ENCODE results near the gene SLC6A1. TPM values are rescaled to one million over a fixed set of nuclear protein-coding genes. Genes with fewer than 3 reads are reported as not detected.

The SLC6A1 gene
- total and polyA plus RNA-seq, 4 donors: 16.0 to 71.9 (median 33.8) TPM

- TF ChIP-seq FOXA2 (IDR thresholded peaks at IDR 0.05) (no peak), RAD21 (IDR thresholded peaks at IDR 0.05) (no peak), NR2F2 (IDR thresholded peaks at IDR 0.05) (no peak), FOXA1 (IDR thresholded peaks at IDR 0.05) (no peak), ATF3 (IDR thresholded peaks at IDR 0.05) (no peak), MAX (IDR thresholded peaks at IDR 0.05) (no peak), TAF1 (conservative IDR thresholded peaks at IDR 0.05) (no peak), EGR1 (IDR thresholded peaks at IDR 0.05; ENCODE audit: low read depth in 2 of 2) (no peak), CTCF (IDR thresholded peaks at IDR 0.05; ENCODE audit: low read depth, low read length, missing input control) (no peak), HNF4G (IDR thresholded peaks at IDR 0.05) (no peak), ZBTB33 (IDR thresholded peaks at IDR 0.05) (no peak), RXRA (IDR thresholded peaks at IDR 0.05) (no peak)
- 75% methylated on average over 7 of the region's 7 CpGs for WGBS
- Histone ChIP-seq H3K27me3 (ENCODE audit: control insufficient read depth in 4 of 4, insufficient read depth in 4 of 4, low read length in 3 of 4) (no peaks in the 10 kb centered on the region), H3K4me1 (ENCODE audit: control insufficient read depth in 4 of 4, insufficient read depth in 4 of 4, low read length in 3 of 4) (peaks cover 8 to 45% (median 30%) of the 10 kb centered on the region in 4 donors), H3K9me3 (ENCODE audit: control insufficient read depth in 4 of 4, low read length in 3 of 4) (no peaks in the 10 kb centered on the region), H3K9ac (ENCODE audit: low read depth in 1 of 2, low read length in 2 of 2) (no peak overlapping the region), H3K36me3 (ENCODE audit: control insufficient read depth in 4 of 4, insufficient read depth in 3 of 4, low read depth in 1 of 4, low read length in 3 of 4) (no peaks in the 10 kb centered on the region), H3K27ac (ENCODE audit: low read depth in 1 of 2, low read length in 2 of 2) (peak overlapping the region; percentile 85 to 90), H3K4me3 (ENCODE audit: low read depth in 1 of 3, low read length in 3 of 3) (no peak overlapping the region)
- DNase-seq (ENCODE audit: low spot score): no peak
These were observed 3.5 kb upstream of the SLC6A1 start for GRCh38 chr3:10988991-10989484.

GRCh38 chr3:10992943-10993728 is 588 bp downstream of the SLC6A1 start:
- 3% methylated on average over 69 of the region's 69 CpGs for WGBS
- H3K36me3 ChIP-seq (ENCODE audit: control insufficient read depth in 4 of 4, insufficient read depth in 3 of 4, low read depth in 1 of 4, low read length in 3 of 4): no peaks in the 10 kb centered on the region
- H3K4me1 ChIP-seq (ENCODE audit: control insufficient read depth in 4 of 4, insufficient read depth in 4 of 4, low read length in 3 of 4): peaks cover 12 to 64% (median 52%) of the 10 kb centered on the region in 4 donors
- H3K9me3 ChIP-seq (ENCODE audit: control insufficient read depth in 4 of 4, low read length in 3 of 4): no peaks in the 10 kb centered on the region
- no peak for DNase-seq (ENCODE audit: low spot score)
- H3K27ac ChIP-seq (ENCODE audit: low read depth in 1 of 2, low read length in 2 of 2): peak overlapping the region; percentile 85 to 98
- no peaks in the 10 kb centered on the region for H3K27me3 ChIP-seq (ENCODE audit: control insufficient read depth in 4 of 4, insufficient read depth in 4 of 4, low read length in 3 of 4)
- peak overlapping the region; percentile 57 to 81 (median 59) for H3K4me3 ChIP-seq (ENCODE audit: low read depth in 1 of 3, low read length in 3 of 3)
- peak overlapping the region; percentile 61 to 66 for H3K9ac ChIP-seq (ENCODE audit: low read depth in 1 of 2, low read length in 2 of 2)
- no peak for TF ChIP-seq NR2F2 (IDR thresholded peaks at IDR 0.05)
- TF ChIP-seq RAD21 (IDR thresholded peaks at IDR 0.05): no peak
- TF ChIP-seq ATF3 (IDR thresholded peaks at IDR 0.05): no peak
- TF ChIP-seq REST (IDR thresholded peaks at IDR 0.05): no peak
- no peak for TF ChIP-seq ZBTB33 (IDR thresholded peaks at IDR 0.05)
- no peak for TF ChIP-seq YY1 (IDR thresholded peaks at IDR 0.05)
- no peak for TF ChIP-seq SP1 (IDR thresholded peaks at IDR 0.05)
- TF ChIP-seq TAF1 (conservative IDR thresholded peaks at IDR 0.05): no peak
- no peak for TF ChIP-seq FOXA1 (IDR thresholded peaks at IDR 0.05)
- no peak for TF ChIP-seq CTCF (IDR thresholded peaks at IDR 0.05; ENCODE audit: low read depth, low read length, missing input control)
- no peak for TF ChIP-seq MAX (IDR thresholded peaks at IDR 0.05)
- TF ChIP-seq RXRA (IDR thresholded peaks at IDR 0.05): no peak
- no peak for TF ChIP-seq EGR1 (IDR thresholded peaks at IDR 0.05; ENCODE audit: low read depth in 2 of 2)
- no peak for TF ChIP-seq FOXA2 (IDR thresholded peaks at IDR 0.05)
- TF ChIP-seq HNF4G (IDR thresholded peaks at IDR 0.05): no peak

All from liver (tissue), 9 donors.